ENCODE results near the gene MRAP.

The MRAP gene

DNA sequence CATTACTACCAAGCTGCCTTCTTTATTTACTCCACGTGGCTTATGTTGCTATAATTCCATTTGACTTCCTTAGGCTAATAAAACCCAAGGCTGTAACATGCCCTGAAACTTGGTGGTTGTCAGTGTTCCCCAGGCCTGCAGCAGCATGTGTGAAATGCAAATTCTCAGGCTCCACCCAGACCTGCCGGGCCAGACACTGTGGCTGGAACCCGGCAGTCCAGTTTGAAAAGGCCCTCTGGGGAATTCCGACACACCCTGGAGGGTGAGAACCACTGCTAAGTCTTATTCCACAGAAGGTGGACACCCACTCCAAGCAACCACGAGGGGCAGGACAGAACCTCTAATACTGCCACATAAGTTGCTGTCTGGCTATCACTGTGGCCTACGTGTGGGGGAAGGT, 52.8 kb downstream of the MRAP start:
- Histone ChIP-seq H3K27ac (ENCODE audit: low read depth, low read length) (no peak overlapping the region), H3K27me3 (ENCODE audit: control insufficient read depth in 5 of 5, insufficient read depth in 4 of 5, low read length in 5 of 5) (no peaks in the 10 kb centered on the region), H3K4me1 (ENCODE audit: control insufficient read depth in 5 of 5, insufficient read depth in 5 of 5, low read length in 5 of 5) (peaks cover 0 to 11% (median 0%) of the 10 kb centered on the region in 5 donors), H3K9ac (ENCODE audit: low read length in 5 of 5) (no peak overlapping the region), H3K9me3 (ENCODE audit: control insufficient read depth in 5 of 5, low read length in 5 of 5) (no peaks in the 10 kb centered on the region), H3K4me3 (ENCODE audit: low read depth in 1 of 5, low read length in 5 of 5) (no peak overlapping the region), H3K36me3 (ENCODE audit: control insufficient read depth in 5 of 5, insufficient read depth in 5 of 5, low read length in 5 of 5) (peaks cover 10 to 100% (median 95%) of the 10 kb centered on the region in 5 donors)

DNA sequence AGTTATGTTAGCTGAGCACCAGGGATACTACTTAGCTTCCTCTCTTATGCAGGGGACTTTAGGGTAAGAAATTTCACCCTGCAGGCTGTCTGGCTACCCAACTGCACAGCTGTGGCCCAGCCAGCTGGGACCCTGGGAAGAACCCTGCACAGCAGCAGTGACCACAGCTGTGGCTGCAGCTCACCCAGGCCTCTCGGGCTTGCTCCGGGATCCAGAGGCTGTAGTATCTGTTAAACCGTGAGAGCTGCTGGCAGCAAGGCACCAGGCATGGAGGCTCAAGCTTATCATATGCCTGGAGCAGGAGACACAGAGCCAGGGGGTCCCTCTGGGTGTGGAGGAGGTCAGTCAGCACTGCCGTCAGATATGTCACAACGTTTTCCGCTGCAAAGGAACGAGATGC, 53.9 kb downstream of the MRAP start:
- H3K4me1 ChIP-seq (ENCODE audit: control insufficient read depth in 5 of 5, insufficient read depth in 5 of 5, low read length in 5 of 5) = peaks cover 0 to 11% (median 0%) of the 10 kb centered on the region in 5 donors
- peaks cover 10 to 96% (median 93%) of the 10 kb centered on the region in 5 donors for H3K36me3 ChIP-seq (ENCODE audit: control insufficient read depth in 5 of 5, insufficient read depth in 5 of 5, low read length in 5 of 5)
- H3K27me3 ChIP-seq (ENCODE audit: control insufficient read depth in 5 of 5, insufficient read depth in 4 of 5, low read length in 5 of 5) = no peaks in the 10 kb centered on the region
- no peak overlapping the region for H3K4me3 ChIP-seq (ENCODE audit: low read depth in 1 of 5, low read length in 5 of 5)
- no peaks in the 10 kb centered on the region for H3K9me3 ChIP-seq (ENCODE audit: control insufficient read depth in 5 of 5, low read length in 5 of 5)
- H3K27ac ChIP-seq (ENCODE audit: low read depth, low read length) = no peak overlapping the region
- no peak overlapping the region for H3K9ac ChIP-seq (ENCODE audit: low read length in 5 of 5)

DNA sequence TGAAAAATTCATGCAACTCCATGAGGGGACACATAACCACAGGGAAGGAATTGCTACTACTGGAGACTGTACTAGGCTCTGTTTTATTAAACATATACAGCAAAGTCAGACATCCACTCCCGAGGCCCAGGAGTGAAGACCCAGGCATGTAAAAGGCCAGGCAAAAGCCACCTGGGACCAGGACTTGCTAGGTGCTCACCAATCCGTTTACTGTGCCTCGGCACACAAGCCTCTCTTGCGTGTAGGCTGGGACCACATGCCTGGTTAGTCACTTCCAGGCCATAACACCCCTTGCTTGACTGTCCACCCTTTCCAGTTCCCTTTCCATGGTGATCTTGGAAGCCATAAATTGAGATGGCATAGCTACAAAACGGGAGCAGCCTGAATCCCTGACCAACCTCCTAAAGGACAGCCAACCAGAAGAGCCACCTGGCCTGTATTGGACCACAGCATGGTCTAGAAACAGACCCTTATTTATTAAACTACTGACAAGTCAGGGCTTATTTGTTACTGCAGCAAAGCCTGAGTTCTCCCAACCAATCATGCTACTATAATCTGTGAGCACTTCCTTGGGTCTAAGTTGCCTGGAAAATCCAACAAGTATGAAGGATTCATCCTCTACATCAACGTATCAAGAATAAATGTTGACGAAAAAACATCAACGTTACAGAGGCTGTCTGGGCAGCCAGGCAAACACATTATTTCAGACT, 54.5 kb downstream of the MRAP start:
- H3K36me3 ChIP-seq (ENCODE audit: control insufficient read depth in 5 of 5, insufficient read depth in 5 of 5, low read length in 5 of 5) = peaks cover 10 to 96% (median 90%) of the 10 kb centered on the region in 5 donors
- H3K9ac ChIP-seq (ENCODE audit: low read length in 5 of 5) = no peak overlapping the region
- no peak overlapping the region for H3K4me3 ChIP-seq (ENCODE audit: low read depth in 1 of 5, low read length in 5 of 5)
- peaks cover 0 to 11% (median 0%) of the 10 kb centered on the region in 5 donors for H3K4me1 ChIP-seq (ENCODE audit: control insufficient read depth in 5 of 5, insufficient read depth in 5 of 5, low read length in 5 of 5)
- no peak overlapping the region for H3K27ac ChIP-seq (ENCODE audit: low read depth, low read length)
- H3K9me3 ChIP-seq (ENCODE audit: control insufficient read depth in 5 of 5, low read length in 5 of 5) = no peaks in the 10 kb centered on the region
- H3K27me3 ChIP-seq (ENCODE audit: control insufficient read depth in 5 of 5, insufficient read depth in 4 of 5, low read length in 5 of 5) = no peaks in the 10 kb centered on the region

DNA sequence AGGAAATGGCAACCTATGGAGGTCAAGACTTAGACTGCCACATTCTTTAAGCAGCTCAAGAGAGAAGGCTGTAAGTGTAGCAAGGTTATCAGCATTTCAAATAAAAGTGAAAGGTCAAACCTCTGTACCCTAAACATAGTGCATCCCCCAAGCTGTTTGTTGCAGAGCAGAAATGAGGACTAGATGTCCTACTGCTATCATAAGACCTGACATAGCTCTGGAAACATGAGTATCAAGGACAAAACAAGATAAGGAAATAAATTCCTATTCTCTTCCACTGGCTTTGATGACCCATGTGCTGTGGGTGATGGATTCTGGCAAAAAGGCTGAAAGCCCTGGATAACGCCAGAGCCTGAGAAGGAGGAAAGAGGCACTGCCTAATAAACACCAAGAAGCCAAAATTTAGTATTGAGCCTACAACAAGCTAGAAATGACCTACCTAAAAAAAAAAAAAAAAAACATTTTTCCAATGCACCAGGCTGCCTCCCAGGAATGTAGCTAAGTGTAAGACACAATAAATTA, 58.3 kb downstream of the MRAP start:
- Histone ChIP-seq H3K27me3 (ENCODE audit: control insufficient read depth in 5 of 5, insufficient read depth in 4 of 5, low read length in 5 of 5) (no peaks in the 10 kb centered on the region), H3K4me3 (ENCODE audit: low read depth in 1 of 5, low read length in 5 of 5) (no peak overlapping the region), H3K9me3 (ENCODE audit: control insufficient read depth in 5 of 5, low read length in 5 of 5) (no peaks in the 10 kb centered on the region), H3K27ac (ENCODE audit: low read depth, low read length) (no peak overlapping the region), H3K4me1 (ENCODE audit: control insufficient read depth in 5 of 5, insufficient read depth in 5 of 5, low read length in 5 of 5) (peaks cover 0 to 11% (median 8%) of the 10 kb centered on the region in 5 donors), H3K9ac (ENCODE audit: low read length in 5 of 5) (no peak overlapping the region), H3K36me3 (ENCODE audit: control insufficient read depth in 5 of 5, insufficient read depth in 5 of 5, low read length in 5 of 5) (peaks cover 10 to 94% (median 92%) of the 10 kb centered on the region in 5 donors)

DNA sequence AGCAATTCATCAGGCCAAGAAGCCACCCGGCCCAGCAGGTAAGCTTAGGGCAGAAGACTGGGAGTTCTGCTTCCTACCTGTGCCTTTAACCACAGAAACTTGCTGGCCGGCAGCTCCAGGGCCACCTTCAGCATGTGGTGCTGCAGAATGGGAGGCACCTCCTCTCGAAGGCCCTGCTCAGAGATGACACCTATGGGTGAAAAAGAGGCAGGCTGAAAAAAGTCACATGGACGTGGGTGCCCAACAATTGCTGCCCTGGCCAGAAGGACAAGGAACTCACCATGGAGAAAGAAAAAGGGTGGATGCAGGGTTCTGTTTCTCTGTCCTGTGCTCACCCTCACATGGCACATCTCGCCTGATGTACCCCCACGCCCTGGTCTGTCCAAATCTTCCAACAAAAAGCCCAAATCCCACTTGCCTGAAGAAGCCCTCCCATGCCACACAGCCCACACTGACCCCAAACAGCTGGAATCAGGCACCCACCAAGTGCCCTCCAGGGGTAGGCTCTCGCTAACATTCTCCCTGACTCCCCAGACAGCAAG, 61.1 kb downstream of the MRAP start:
- no peak overlapping the region for H3K4me3 ChIP-seq (ENCODE audit: low read depth in 1 of 5, low read length in 5 of 5)
- peaks cover 0 to 20% (median 2%) of the 10 kb centered on the region in 5 donors for H3K4me1 ChIP-seq (ENCODE audit: control insufficient read depth in 5 of 5, insufficient read depth in 5 of 5, low read length in 5 of 5)
- H3K9me3 ChIP-seq (ENCODE audit: control insufficient read depth in 5 of 5, low read length in 5 of 5) = no peaks in the 10 kb centered on the region
- peaks cover 6 to 92% (median 84%) of the 10 kb centered on the region in 5 donors for H3K36me3 ChIP-seq (ENCODE audit: control insufficient read depth in 5 of 5, insufficient read depth in 5 of 5, low read length in 5 of 5)
- H3K27me3 ChIP-seq (ENCODE audit: control insufficient read depth in 5 of 5, insufficient read depth in 4 of 5, low read length in 5 of 5) = no peaks in the 10 kb centered on the region
- H3K27ac ChIP-seq (ENCODE audit: low read depth, low read length) = no peak overlapping the region
- H3K9ac ChIP-seq (ENCODE audit: low read length in 5 of 5) = no peak overlapping the region

DNA sequence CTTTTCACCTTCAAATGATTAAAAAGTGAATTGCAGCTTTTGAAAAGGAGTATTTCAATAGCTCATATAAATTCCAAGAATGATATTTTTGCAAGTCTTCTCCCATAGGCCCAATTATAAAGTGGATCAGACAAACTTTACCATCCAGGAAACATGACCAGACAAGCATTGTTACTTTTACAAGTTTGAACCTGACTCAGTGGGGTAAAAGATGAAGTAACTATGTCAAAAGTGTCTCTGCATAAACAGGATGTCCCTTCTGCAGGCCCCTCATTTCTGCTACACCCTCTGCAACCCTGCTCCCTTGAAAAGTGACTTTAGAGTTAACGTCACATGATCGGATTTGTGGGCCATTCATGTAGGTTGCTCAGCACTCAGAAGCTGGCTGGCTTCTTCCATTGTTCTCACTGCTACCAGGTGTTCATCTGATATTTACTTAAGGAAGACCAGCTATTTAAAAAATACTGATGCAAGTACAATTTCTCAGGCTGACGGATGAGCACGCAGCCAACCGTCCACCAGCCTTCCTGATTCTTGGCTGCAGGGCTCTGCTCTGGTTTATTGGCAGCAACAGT, 61.8 kb downstream of the MRAP start:
- H3K27me3 ChIP-seq (ENCODE audit: control insufficient read depth in 5 of 5, insufficient read depth in 4 of 5, low read length in 5 of 5) = no peaks in the 10 kb centered on the region
- H3K27ac ChIP-seq (ENCODE audit: low read depth, low read length) = no peak overlapping the region
- peaks cover 3 to 90% (median 82%) of the 10 kb centered on the region in 5 donors for H3K36me3 ChIP-seq (ENCODE audit: control insufficient read depth in 5 of 5, insufficient read depth in 5 of 5, low read length in 5 of 5)
- no peak overlapping the region for H3K9ac ChIP-seq (ENCODE audit: low read length in 5 of 5)
- H3K4me3 ChIP-seq (ENCODE audit: low read depth in 1 of 5, low read length in 5 of 5) = no peak overlapping the region
- peaks cover 0 to 23% (median 4%) of the 10 kb centered on the region in 5 donors for H3K4me1 ChIP-seq (ENCODE audit: control insufficient read depth in 5 of 5, insufficient read depth in 5 of 5, low read length in 5 of 5)
- H3K9me3 ChIP-seq (ENCODE audit: control insufficient read depth in 5 of 5, low read length in 5 of 5) = no peaks in the 10 kb centered on the region
